HCT116 (cell line): ENCODE data around the gene ZNF853. TPM values are rescaled to one million over a fixed set of nuclear protein-coding genes. Genes with fewer than 3 reads are reported as not detected.

ENCODE experiments used
- ATAC-seq: fragments of 200-7000 bp; cut with Tn5 transposase; 2 replicates; pipeline ENCODE4 v1.9.1; 2020; ENCODE audit warnings: mild to moderate bottlenecking, moderate library complexity
- BruUV-seq: library from RNA; stranded (reverse); fragments of 400-500 nt; replicated peaks from 2 replicates; lab custom pipeline; 2021; lab: Mats Ljungman, UMichigan
- CTCF ChIA-PET: fragments of 300-600 bp; sonication (Branson Sonifier 250); formaldehyde crosslinking; loops from one replicate; lab custom pipeline; 2021; ENCODE audit warnings: antibody characterized with exemption; lab: Charles Lee
- POLR2A ChIA-PET: fragments of 300-600, 350-600 bp; sonication (Branson Sonifier 250); formaldehyde crosslinking; loops from one replicate; lab custom pipeline; 2021; ENCODE audit warnings: antibody characterized with exemption; lab: Charles Lee
- RAD21 ChIA-PET, 2 experiments: fragments of 300-600 bp; sonication (Branson Sonifier 250); formaldehyde crosslinking; loops; one replicate each; lab custom pipeline; 2023; ENCODE audit warnings: low total read pairs in 2 of 2; ENCODE audit not compliant: uncharacterized antibody in 2 of 2, unreplicated experiment in 2 of 2, low non-redundant PET in 1 of 2; lab: Charles Lee
- DNase-seq: peaks from one replicate; pipeline ENCODE4 v3.0.0-alpha.2; 2010; ENCODE audit warnings: low read depth, low spot score
- H2AFZ ChIP-seq: fragments of 200-600 bp; shearing (Covaris generic), sonication (generic); 2 replicates; pipeline ENCODE4 v1.6.1; 2017; ENCODE audit warnings: low read depth, mixed run types, mixed read lengths, antibody characterized with exemption, low read length; ENCODE audit not compliant: poor library complexity, severe bottlenecking
- H3K27ac ChIP-seq: 2 replicates; pipeline ENCODE4 v1.5.1; 2012; ENCODE audit warnings: low read depth, low read length
- H3K27me3 ChIP-seq: fragments of 200-600 bp; sonication (generic); 2 replicates; pipeline ENCODE4 v1.6.1; 2016; ENCODE audit warnings: mixed run types, low read length, mixed read lengths; ENCODE audit not compliant: insufficient read depth
- H3K36me3 ChIP-seq, 2 experiments: fragments of 200-500 bp in 1 of 2; fragments of 200-600 bp in 1 of 2; sonication (Bioruptor generic) in 1 of 2; sonication (generic) in 1 of 2; 2 replicates each; pipeline versions ENCODE4 v1.5.1 to v1.6.1; 2014 to 2016; ENCODE audit warnings: low read length in 2 of 2, inconsistent platforms in 1 of 2, mixed read lengths in 1 of 2, mixed run types in 1 of 2; ENCODE audit not compliant: insufficient read depth in 2 of 2, control insufficient read depth in 1 of 2
- H3K4me1 ChIP-seq, 2 experiments: fragments of 200-600 bp in 1 of 2; sonication (generic) in 1 of 2; 2 replicates each; pipeline versions ENCODE4 v1.5.1 to v1.6.1; 2012 to 2017; ENCODE audit warnings: low read length in 2 of 2, inconsistent platforms in 1 of 2, mild to moderate bottlenecking in 1 of 2, mixed read lengths in 1 of 2, mixed run types in 1 of 2, moderate library complexity in 1 of 2; ENCODE audit not compliant: insufficient read depth in 2 of 2, control insufficient read depth in 1 of 2
- H3K4me2 ChIP-seq: fragments of 200-600 bp; sonication (generic); 2 replicates; pipeline ENCODE4 v1.6.1; 2017; ENCODE audit warnings: mixed run types, low read length, mixed read lengths
- H3K4me3 ChIP-seq, 2 experiments: fragments of 200-600 bp in 1 of 2; sonication (generic) in 1 of 2; replicated peaks in 1 of 2; 2 replicates each; pipeline ENCODE4 v1.5.1; 2011 to 2016; ENCODE audit warnings: low read length in 2 of 2, control low read depth in 1 of 2, low read depth in 1 of 2, mild to moderate bottlenecking in 1 of 2, mixed read lengths in 1 of 2, mixed run types in 1 of 2
- H3K79me2 ChIP-seq: fragments of 200-600 bp; sonication (generic); 2 replicates; pipeline ENCODE4 v1.6.1; 2017; ENCODE audit warnings: mild to moderate bottlenecking, mixed run types, low read length, moderate library complexity, mixed read lengths; ENCODE audit not compliant: insufficient read depth
- H3K9ac ChIP-seq: fragments of 200-600 bp; sonication (generic); 2 replicates; pipeline ENCODE4 v1.6.1; 2016; ENCODE audit warnings: low read length, mixed read lengths
- H3K9me2 ChIP-seq: fragments of 200-600 bp; sonication (generic), shearing (Covaris generic); 2 replicates; pipeline ENCODE4 v1.6.1; 2017; ENCODE audit warnings: mixed run types, mild to moderate bottlenecking, moderate library complexity; ENCODE audit not compliant: insufficient read depth
- H3K9me3 ChIP-seq, 2 experiments: fragments of 200-500 bp in 1 of 2; fragments of 200-600 bp in 1 of 2; sonication (Bioruptor generic) in 1 of 2; sonication (generic) in 1 of 2; 2 replicates each; pipeline ENCODE4 v1.6.1; 2014 to 2017; ENCODE audit warnings: low read length in 2 of 2, mixed read lengths in 2 of 2, inconsistent platforms in 1 of 2, low read depth in 1 of 2, mild to moderate bottlenecking in 1 of 2, mixed run types in 1 of 2, moderate library complexity in 1 of 2; ENCODE audit not compliant: control insufficient read depth in 1 of 2, insufficient read depth in 1 of 2
- H4K20me1 ChIP-seq: fragments of 200-600 bp; sonication (generic), shearing (Covaris generic); 2 replicates; pipeline ENCODE4 v1.6.1; 2017; ENCODE audit warnings: mixed run types, mild to moderate bottlenecking, moderate library complexity; ENCODE audit not compliant: insufficient read depth
- CEBPB ChIP-seq: IDR thresholded peaks from 2 replicates; pipeline ENCODE4 v1.6.1; 2012; ENCODE audit warnings: low read depth
- CTCF ChIP-seq, 3 experiments: fragments of 200-600 bp in 1 of 3; sonication (generic) in 1 of 3; IDR thresholded peaks in 2 of 3; conservative IDR thresholded peaks in 1 of 3; 2 replicates each; pipeline ENCODE4 v1.5.1; 2012 to 2017; ENCODE audit warnings: low read depth in 2 of 3, low read length in 2 of 3, antibody characterized with exemption in 1 of 3, borderline replicate concordance in 1 of 3, control low read depth in 1 of 3, mild to moderate bottlenecking in 1 of 3, mixed read lengths in 1 of 3, mixed run types in 1 of 3, moderate library complexity in 1 of 3; ENCODE audit not compliant: insufficient read depth in 1 of 3
- EGR1 ChIP-seq: IDR thresholded peaks from 2 replicates; pipeline ENCODE4 v1.6.1; 2012; ENCODE audit warnings: low read depth
- EZH2 ChIP-seq: fragments of 200-600 bp; sonication (generic); IDR thresholded peaks from 2 replicates; pipeline ENCODE4 v1.6.1; 2017; ENCODE audit warnings: antibody characterized with exemption, mixed run types
- EZH2phosphoT487 ChIP-seq: fragments of 200-600 bp; IDR thresholded peaks from 2 replicates; pipeline ENCODE4 v1.6.1; 2018; ENCODE audit warnings: antibody characterized with exemption, borderline replicate concordance
- POLR2AphosphoS5 ChIP-seq: IDR thresholded peaks from 2 replicates; pipeline ENCODE4 v1.6.1; 2011; ENCODE audit warnings: mild to moderate bottlenecking, low read depth, low read length, moderate library complexity
- RAD21 ChIP-seq: IDR thresholded peaks from 2 replicates; pipeline ENCODE4 v1.6.1; 2012; ENCODE audit warnings: low read depth, mild to moderate bottlenecking
- REST ChIP-seq: IDR thresholded peaks from 2 replicates; pipeline ENCODE4 v1.6.1; 2012; ENCODE audit warnings: low read depth
- SIN3A ChIP-seq: IDR thresholded peaks from 2 replicates; pipeline ENCODE4 v1.6.1; 2012; ENCODE audit warnings: low read depth
- SP1 ChIP-seq: IDR thresholded peaks from 2 replicates; pipeline ENCODE4 v1.6.1; 2012; ENCODE audit warnings: low read depth
- SRF ChIP-seq: IDR thresholded peaks from 2 replicates; pipeline ENCODE4 v1.6.1; 2012; ENCODE audit warnings: low read depth
- YY1 ChIP-seq: IDR thresholded peaks from 2 replicates; pipeline ENCODE4 v1.6.1; 2011; ENCODE audit warnings: low read length, low read depth, moderate library complexity, mild to moderate bottlenecking; ENCODE audit not compliant: insufficient replicate concordance; ENCODE audit errors: extremely low read depth
- ZBTB33 ChIP-seq: IDR thresholded peaks from 2 replicates; pipeline ENCODE4 v1.6.1; 2011; ENCODE audit warnings: mild to moderate bottlenecking, low read length, moderate library complexity; ENCODE audit not compliant: insufficient replicate concordance; ENCODE audit errors: extremely low read depth
- ZNF274 ChIP-seq: fragments of 200-500 bp; sonication (Bioruptor generic); IDR thresholded peaks from 2 replicates; pipeline ENCODE4 v1.6.1; 2014; ENCODE audit warnings: mild to moderate bottlenecking, low read depth, low read length, inconsistent platforms
- intact Hi-C: fragments of 100-400 bp; cut with micrococcal nuclease; formaldehyde crosslinking; loops from 2 replicates; pipeline ENCODE4 v1.10.0; 2022
- total RNA-seq: library from RNA; stranded (reverse); gene quantifications from one replicate; pipeline ENCODE4 v1.2.1, GENCODE V29; 2021; ENCODE audit not compliant: unreplicated experiment
- TF ChIP-seq, protein P1 (sequence below): IDR thresholded peaks from 2 replicates; pipeline ENCODE4 v1.6.1; 2012

Gene ZNF853
- total RNA-seq, 1 experiment from 2014 or later, result 0.05 TPM

DNA sequence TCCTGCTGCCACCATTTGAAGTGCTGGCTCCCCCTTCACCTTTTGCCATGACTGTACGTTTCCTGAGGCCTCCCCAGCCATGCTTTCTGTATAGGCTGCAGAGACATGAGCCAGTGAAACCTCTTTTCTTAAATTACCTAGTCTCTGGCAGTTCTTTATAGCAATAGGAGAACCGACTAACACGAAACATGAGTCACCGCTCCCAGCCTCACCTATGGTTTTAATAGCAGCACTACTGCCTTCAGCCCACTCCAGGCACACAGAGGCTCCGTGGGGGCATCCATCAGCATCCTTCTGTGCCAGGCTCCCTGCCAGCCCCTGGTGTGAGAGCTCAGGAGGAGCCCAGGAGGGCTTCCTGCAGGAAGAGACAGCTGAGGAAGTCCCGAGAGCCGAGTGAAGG, 16.2 kb downstream of the ZNF853 start:
- no peak overlapping the region for H3K9ac ChIP-seq
- no peaks in the 10 kb centered on the region for H3K9me3 ChIP-seq
- no peak overlapping the region for H3K4me2 ChIP-seq
- ChIA-PET RAD21 (no interaction called here), CTCF (no interaction called here), POLR2A (no interaction called here)
- no peaks in the 10 kb centered on the region for H4K20me1 ChIP-seq
- no TSS peak for BruUV-seq
- DNase-seq (no peak), ATAC-seq (no peak)
- H3K4me1 ChIP-seq, result peaks cover 5 to 8% of the 10 kb centered on the region in 2 experiments; a peak in 2 of 4 replicates
- no peaks in the 10 kb centered on the region for H3K27me3 ChIP-seq
- H2AFZ ChIP-seq, result no peak overlapping the region
- intact Hi-C loops, result no loop called here
- no peaks in the 10 kb centered on the region for H3K79me2 ChIP-seq
- H3K9me2 ChIP-seq, result no peaks in the 10 kb centered on the region
- H3K27ac ChIP-seq, result no peak overlapping the region
- no peak for TF ChIP-seq YY1
- no peak for TF ChIP-seq SRF
- no peak for TF ChIP-seq RAD21
- TF ChIP-seq SIN3A, result no peak
- TF ChIP-seq CTCF (IDR thresholded peaks at IDR 0.05 in 2 of 3, conservative IDR thresholded peaks at IDR 0.05 in 1 of 3; ENCODE audit: borderline replicate concordance in 1 of 3, insufficient read depth in 1 of 3, low read depth in 2 of 3, low read length in 2 of 3), result no peak
- no peak for TF ChIP-seq EZH2phosphoT487
- TF ChIP-seq POLR2AphosphoS5, result no peak
- TF ChIP-seq, protein P1, sequence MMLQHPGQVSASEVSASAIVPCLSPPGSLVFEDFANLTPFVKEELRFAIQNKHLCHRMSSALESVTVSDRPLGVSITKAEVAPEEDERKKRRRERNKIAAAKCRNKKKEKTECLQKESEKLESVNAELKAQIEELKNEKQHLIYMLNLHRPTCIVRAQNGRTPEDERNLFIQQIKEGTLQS, result no peak
- no peak for TF ChIP-seq EGR1
- TF ChIP-seq EZH2, result no peak
- no peak for TF ChIP-seq SP1
- no peak for TF ChIP-seq ZNF274
- TF ChIP-seq CEBPB, result no peak
- TF ChIP-seq REST, result no peak
- no peak for TF ChIP-seq ZBTB33
- H3K4me3 ChIP-seq, result no peak overlapping the region
- no peaks in the 10 kb centered on the region for H3K36me3 ChIP-seq
